Endometrial microvascular endothelial cells (primary cell): Measurements from ENCODE around the gene ENPEP. TPM values are rescaled to one million over a fixed set of nuclear protein-coding genes. Genes with fewer than 3 reads are reported as not detected.

Experiments
- total RNA-seq: library from RNA; depleted of rRNA; stranded (reverse); fragments of >200 nt; gene quantifications from one replicate; pipeline ENCODE4 v1.2.3, GENCODE V29; 2015; ENCODE audit errors: inconsistent ontology term

The ENPEP gene
- total RNA-seq, 1 donor from 2014 or later: 0.56 TPM

Other genes with a start within 250 kb of the ENPEP start
- gene PITX2, start 146.9 kb downstream of the ENPEP start, total RNA-seq: not detected